B cell (primary cell): Measurements from ENCODE around the gene MAP3K2.

ENCODE experiments used
- EZH2 ChIP-seq: IDR thresholded peaks from 2 replicates; pipeline ENCODE4 v1.6.1; 2012; ENCODE audit warnings: borderline replicate concordance, low read depth, mild to moderate bottlenecking, moderate library complexity, low read length; ENCODE audit not compliant: insufficient read depth, poor library complexity, severe bottlenecking
- TF ChIP-seq, protein P1 (sequence below): fragments of 200-600 bp; IDR thresholded peaks from one replicate; pipeline ENCODE4 v1.8.0; 2022; ENCODE audit warnings: antibody characterized with exemption, mild to moderate bottlenecking

DNA sequence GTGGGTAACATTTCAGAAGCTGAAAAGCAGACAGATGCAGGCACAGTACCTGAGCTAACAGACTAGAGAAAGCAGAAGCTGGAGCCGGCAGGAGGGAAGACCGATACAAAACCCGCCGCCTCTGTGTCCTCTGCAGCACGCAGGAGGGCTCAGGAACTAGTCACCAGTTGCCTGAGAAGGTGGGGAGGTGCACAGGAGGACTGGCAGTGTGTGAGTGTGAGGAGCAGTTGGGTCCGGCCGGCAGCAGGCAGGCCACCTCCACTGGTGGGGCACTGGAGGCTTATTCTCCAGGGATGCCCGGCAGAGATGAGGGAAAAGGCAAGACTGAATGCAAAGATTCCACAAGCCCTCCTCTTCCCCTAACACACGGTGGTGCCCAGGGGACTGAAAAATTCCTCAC lies 112.0 kb downstream of the MAP3K2 start:
- TF ChIP-seq, protein P1, sequence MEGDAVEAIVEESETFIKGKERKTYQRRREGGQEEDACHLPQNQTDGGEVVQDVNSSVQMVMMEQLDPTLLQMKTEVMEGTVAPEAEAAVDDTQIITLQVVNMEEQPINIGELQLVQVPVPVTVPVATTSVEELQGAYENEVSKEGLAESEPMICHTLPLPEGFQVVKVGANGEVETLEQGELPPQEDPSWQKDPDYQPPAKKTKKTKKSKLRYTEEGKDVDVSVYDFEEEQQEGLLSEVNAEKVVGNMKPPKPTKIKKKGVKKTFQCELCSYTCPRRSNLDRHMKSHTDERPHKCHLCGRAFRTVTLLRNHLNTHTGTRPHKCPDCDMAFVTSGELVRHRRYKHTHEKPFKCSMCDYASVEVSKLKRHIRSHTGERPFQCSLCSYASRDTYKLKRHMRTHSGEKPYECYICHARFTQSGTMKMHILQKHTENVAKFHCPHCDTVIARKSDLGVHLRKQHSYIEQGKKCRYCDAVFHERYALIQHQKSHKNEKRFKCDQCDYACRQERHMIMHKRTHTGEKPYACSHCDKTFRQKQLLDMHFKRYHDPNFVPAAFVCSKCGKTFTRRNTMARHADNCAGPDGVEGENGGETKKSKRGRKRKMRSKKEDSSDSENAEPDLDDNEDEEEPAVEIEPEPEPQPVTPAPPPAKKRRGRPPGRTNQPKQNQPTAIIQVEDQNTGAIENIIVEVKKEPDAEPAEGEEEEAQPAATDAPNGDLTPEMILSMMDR, result no peak
- TF ChIP-seq EZH2, result no peak
